Astrocyte (in vitro differentiated cells and primary cell): ENCODE measurements around the gene PTMA.

Source experiments
- CTCF ChIP-seq: IDR thresholded peaks from 2 replicates; pipeline ENCODE4 v1.5.1; 2011; ENCODE audit warnings: low read depth, mild to moderate bottlenecking, inconsistent platforms, low read length, moderate library complexity; ENCODE audit not compliant: insufficient read depth
- EZH2 ChIP-seq: IDR thresholded peaks from 2 replicates; pipeline ENCODE4 v1.6.1; 2012; ENCODE audit warnings: mild to moderate bottlenecking, low read length, inconsistent platforms; ENCODE audit not compliant: insufficient read depth

GRCh38 chr2:231713730-231714638, 5.7 kb downstream of the PTMA start:
- TF ChIP-seq EZH2 (no peak), CTCF (peak; percentile 87)
